Esophagus muscularis mucosa (tissue), 4 donors: ENCODE measurements around the gene ASMTL. TPM values are rescaled to one million over a fixed set of nuclear protein-coding genes. Genes with fewer than 3 reads are reported as not detected.
"Not testable (repeated sequence)": the region's sequence is repeated elsewhere in the genome, so short reads cannot be mapped to it uniquely, and the experiment has no call there.

ENCODE experiments used
- DNase-seq: peaks from one replicate; pipeline ENCODE4 v3.0.0-alpha.2; 2017; ENCODE audit errors: extremely low spot score
- H3K27ac ChIP-seq, 4 donors: fragments of 200-600 bp; sonication (generic); replicated peaks in 1 of 4; 1 replicate in 3 of 4; 2 replicates in 1 of 4; pipeline ENCODE4 v1.5.1; 2016 to 2019; ENCODE audit warnings: mild to moderate bottlenecking in 1 of 4
- H3K27me3 ChIP-seq, 4 donors: fragments of 200-600 bp; sonication (generic); one replicate each; pipeline versions ENCODE4 v1.5.1 to v1.6.0; 2016 to 2019
- H3K36me3 ChIP-seq, 4 donors: fragments of 200-600 bp; sonication (generic); one replicate each; pipeline ENCODE4 v1.5.1; 2016 to 2019
- H3K4me1 ChIP-seq, 4 donors: fragments of 200-600 bp; sonication (generic); one replicate each; pipeline ENCODE4 v1.5.1; 2016 to 2019
- H3K4me3 ChIP-seq, 4 donors: fragments of 200-600 bp; sonication (generic); 1 replicate in 2 of 4; 2 replicates in 2 of 4; pipeline ENCODE4 v1.5.1; 2016 to 2019; ENCODE audit warnings: mild to moderate bottlenecking in 4 of 4, moderate library complexity in 1 of 4
- H3K9me3 ChIP-seq, 4 donors: fragments of 200-600 bp; sonication (generic); 1 replicate in 3 of 4; 2 replicates in 1 of 4; pipeline ENCODE4 v1.5.1; 2016 to 2019
- CTCF ChIP-seq, 3 experiments: fragments of 200-600 bp in 2 of 3; fragments of 450-650 bp in 1 of 3; sonication (generic) in 2 of 3; IDR thresholded peaks; one replicate each; pipeline ENCODE4 v1.5.1; 2017 to 2019; ENCODE audit warnings: antibody characterized with exemption in 3 of 3, mild to moderate bottlenecking in 2 of 3, moderate library complexity in 1 of 3
- EP300 ChIP-seq: sonication (generic); formaldehyde crosslinking; IDR thresholded peaks from one replicate; pipeline ENCODE4 v1.6.1; 2017; ENCODE audit warnings: antibody characterized with exemption
- POLR2A ChIP-seq: fragments of 450-650 bp; IDR thresholded peaks from one replicate; pipeline ENCODE4 v1.6.1; 2017; ENCODE audit warnings: antibody characterized with exemption, moderate library complexity, mild to moderate bottlenecking, low read depth
- POLR2AphosphoS5 ChIP-seq, 2 donors: sonication (generic); formaldehyde crosslinking; IDR thresholded peaks; one replicate each; pipeline ENCODE4 v1.6.1; 2017; ENCODE audit warnings: antibody characterized with exemption in 2 of 2
- whole genome bisulfite sequencing: methylation state at CpG from one replicate; pipeline ENCODE4 v1.1.5; 2018; 5-methylcytosine and 5-hydroxymethylcytosine counted together
- intact Hi-C: fragments of 100-400 bp; cut with DNase I; formaldehyde crosslinking; loops from one replicate; pipeline ENCODE4 v1.15.1; 2023
- total RNA-seq, 4 donors: library from RNA; depleted of rRNA; stranded (reverse); fragments of >200 nt; gene quantifications; one replicate each; pipeline versions ENCODE4 v1.1.0 to v1.2.1, GENCODE V29; 2016

ASMTL gene
- total RNA-seq, 4 donors from 2014 or later: 28.7 to 52.2 (median 32.8) TPM

GRCh38 chrX:1433646-1434357 lies 18.9 kb downstream of the ASMTL start:
- H3K4me1 ChIP-seq: no peaks in the 10 kb centered on the region
- no peak for DNase-seq
- 95% methylated on average over 14 of the region's 19 CpGs for WGBS
- no peak overlapping the region for H3K27ac ChIP-seq
- no peaks in the 10 kb centered on the region for H3K9me3 ChIP-seq
- H3K4me3 ChIP-seq: no peak overlapping the region
- H3K27me3 ChIP-seq: no peaks in the 10 kb centered on the region
- H3K36me3 ChIP-seq: peaks cover 5 to 83% (median 60%) of the 10 kb centered on the region in 4 donors
- no peak for TF ChIP-seq CTCF (IDR thresholded peaks at IDR 0.05)
- TF ChIP-seq POLR2AphosphoS5 (IDR thresholded peaks at IDR 0.05): no peak
- TF ChIP-seq POLR2A: no peak
- no peak for TF ChIP-seq EP300
- intact Hi-C loops: no loop called here

GRCh38 chrX:1430451-1430850 lies 22.3 kb downstream of the ASMTL start:
- intact Hi-C loops: no loop called here
- no peaks in the 10 kb centered on the region for H3K27me3 ChIP-seq
- no peak for DNase-seq
- no peak overlapping the region for H3K27ac ChIP-seq
- H3K4me3 ChIP-seq: no peak overlapping the region
- peaks cover 12 to 71% (median 51%) of the 10 kb centered on the region in 4 donors for H3K36me3 ChIP-seq
- TF ChIP-seq CTCF (IDR thresholded peaks at IDR 0.05) (no peak), EP300 (no peak), POLR2AphosphoS5 (IDR thresholded peaks at IDR 0.05) (no peak), POLR2A (no peak)
- H3K4me1 ChIP-seq: no peaks in the 10 kb centered on the region
- no peaks in the 10 kb centered on the region for H3K9me3 ChIP-seq
- 95% methylated on average over 10 of the region's 10 CpGs for WGBS

GRCh38 chrX:1427756-1428155 lies 25.0 kb downstream of the ASMTL start:
- no peak overlapping the region for H3K4me3 ChIP-seq
- TF ChIP-seq EP300: no peak
- no peak for TF ChIP-seq POLR2AphosphoS5 (IDR thresholded peaks at IDR 0.05)
- TF ChIP-seq POLR2A: no peak
- no peak for TF ChIP-seq CTCF (IDR thresholded peaks at IDR 0.05)
- peaks cover 24 to 64% (median 44%) of the 10 kb centered on the region in 4 donors for H3K36me3 ChIP-seq
- intact Hi-C loops: no loop called here
- no peak overlapping the region for H3K27ac ChIP-seq
- 90% methylated on average over 29 of the region's 32 CpGs for WGBS
- H3K9me3 ChIP-seq: peaks cover 0 to 7% (median under 1%) of the 10 kb centered on the region in 4 donors
- no peak for DNase-seq
- no peaks in the 10 kb centered on the region for H3K27me3 ChIP-seq
- no peaks in the 10 kb centered on the region for H3K4me1 ChIP-seq

GRCh38 chrX:1426321-1426720 lies 26.4 kb downstream of the ASMTL start:
- intact Hi-C loops, H3K4me1 ChIP-seq, H3K27ac ChIP-seq, DNase-seq, H3K4me3 ChIP-seq, H3K27me3 ChIP-seq: not testable (repeated sequence)
- Histone ChIP-seq H3K36me3 (peaks cover 30 to 67% (median 49%) of the 10 kb centered on the region in 4 donors), H3K9me3 (peaks cover 0 to 19% (median 4%) of the 10 kb centered on the region in 4 donors)
- WGBS: 93% methylated on average over 16 of the region's 16 CpGs

GRCh38 chrX:1425381-1425780 lies 27.3 kb downstream of the ASMTL start:
- peaks cover 0 to 19% (median 4%) of the 10 kb centered on the region in 4 donors for H3K9me3 ChIP-seq
- no peaks in the 10 kb centered on the region for H3K27me3 ChIP-seq
- no peak for DNase-seq
- WGBS: 80% methylated on average over 10 of the region's 10 CpGs
- TF ChIP-seq CTCF (IDR thresholded peaks at IDR 0.05) (no peak), EP300 (no peak)
- intact Hi-C loops: no loop called here
- no peaks in the 10 kb centered on the region for H3K4me1 ChIP-seq
- H3K36me3 ChIP-seq: peaks cover 30 to 75% (median 54%) of the 10 kb centered on the region in 4 donors
- H3K4me3 ChIP-seq: no peak overlapping the region
- no peak overlapping the region for H3K27ac ChIP-seq
